ENCODE results near the gene LRRFIP2.

Gene LRRFIP2

GRCh38 chr3:37118163-37118562 is 56.2 kb downstream of the LRRFIP2 start:
- DNase-seq: no peak

GRCh38 chr3:37117548-37117947 is 56.8 kb downstream of the LRRFIP2 start:
- no peak for DNase-seq

DNA sequence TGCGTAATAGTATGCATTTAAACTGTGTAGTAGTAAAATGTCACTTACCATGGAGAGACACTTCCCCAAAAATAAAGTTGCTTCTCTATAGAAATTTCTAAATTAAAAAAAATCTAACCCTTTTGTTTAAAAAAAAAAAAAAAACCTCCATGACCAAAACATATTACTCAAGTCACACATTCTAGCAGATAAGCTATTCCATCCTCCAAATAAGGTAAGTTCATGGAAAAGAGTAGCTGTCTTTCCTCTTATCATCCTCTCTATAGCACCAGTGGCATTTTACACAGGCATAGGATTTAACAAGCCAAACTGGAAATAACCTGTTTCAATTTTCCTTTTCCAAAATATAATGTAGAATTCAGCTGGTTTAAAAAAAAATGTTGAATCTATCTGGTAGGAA is 57.4 kb downstream of the LRRFIP2 start:
- DNase-seq: no peak

DNA sequence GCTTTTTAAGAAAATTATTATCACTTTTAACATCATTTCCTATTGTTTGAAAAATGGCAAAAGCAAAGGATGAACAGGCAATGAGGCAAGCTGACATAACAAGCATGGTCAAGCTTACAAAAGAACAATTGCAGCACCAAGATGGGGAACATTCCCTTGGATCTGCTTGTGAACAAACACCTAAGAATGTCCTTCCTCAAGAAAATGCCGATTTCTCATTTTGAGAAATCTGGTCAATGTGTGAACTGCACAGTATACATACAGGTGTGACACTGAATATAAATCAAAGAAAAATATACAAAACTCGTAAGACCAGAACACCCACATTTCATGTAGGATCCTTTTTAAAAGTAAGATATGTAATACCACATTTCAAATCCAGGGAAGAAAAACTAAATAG is 58.9 kb downstream of the LRRFIP2 start:
- no peak for DNase-seq

DNA sequence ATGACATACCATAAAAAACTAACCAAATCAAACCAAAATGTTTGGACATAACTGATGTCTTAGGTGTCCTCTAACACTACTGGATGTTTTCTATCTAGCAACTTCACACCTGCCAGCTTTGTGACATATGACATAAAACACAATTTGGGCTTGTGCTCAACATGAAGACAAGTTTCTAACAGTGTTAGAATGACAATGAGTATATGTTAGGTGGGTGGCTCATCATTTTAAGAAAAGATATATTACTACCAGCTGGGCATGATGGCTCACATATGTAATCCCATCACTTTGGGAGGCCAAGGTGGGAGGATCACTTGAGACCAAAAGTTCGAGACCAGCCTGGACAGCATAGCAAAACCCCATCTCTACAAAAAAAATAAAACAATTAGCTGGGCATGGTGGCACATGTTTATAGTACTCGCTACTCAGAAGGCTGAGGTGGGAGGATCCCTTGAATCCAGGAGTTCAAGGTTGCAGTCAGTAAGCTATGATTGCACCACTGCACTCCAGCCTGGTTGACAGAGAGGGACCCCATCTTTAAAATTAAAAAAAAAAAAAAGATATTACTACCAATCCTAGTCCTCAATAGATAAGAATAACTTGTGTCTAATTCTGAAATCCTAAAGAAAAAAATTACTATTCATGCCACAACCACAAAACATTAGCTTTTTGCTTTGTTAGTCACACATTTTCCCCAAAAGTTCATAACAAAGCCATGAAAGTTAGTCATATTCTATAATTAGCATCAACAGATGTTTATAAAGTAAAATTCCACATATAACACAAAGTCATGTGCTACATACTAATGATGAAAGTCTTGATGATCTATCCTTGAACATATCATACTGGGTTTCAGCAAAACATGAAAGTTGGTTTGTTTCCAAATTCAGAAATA is 59.9 kb downstream of the LRRFIP2 start:
- no peak for DNase-seq

- no peak for DNase-seq
These were observed 61.4 kb downstream of the LRRFIP2 start for GRCh38 chr3:37112987-37113386.

DNA sequence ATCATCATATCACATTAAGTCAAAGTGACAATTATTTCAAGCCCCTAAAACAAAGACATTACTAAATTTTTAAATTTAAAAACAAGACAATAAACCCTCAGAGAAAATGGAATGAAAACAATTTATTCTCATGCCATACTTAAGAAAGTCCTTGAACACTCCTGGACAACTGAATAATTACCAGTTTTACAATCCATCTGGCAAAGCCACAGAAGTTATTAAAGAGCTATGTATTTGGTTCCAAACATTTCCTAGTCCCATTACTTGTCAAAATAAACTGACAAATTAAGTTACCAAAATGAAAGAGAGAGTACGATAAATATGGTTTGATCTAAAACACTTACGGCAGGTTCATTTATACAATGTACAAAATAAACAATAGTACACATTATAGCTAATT is 63.2 kb downstream of the LRRFIP2 start:
- no peak for DNase-seq

- no peak for DNase-seq
These were observed 66.5 kb downstream of the LRRFIP2 start for GRCh38 chr3:37107846-37108245.

GRCh38 chr3:37103103-37103808 is 71.1 kb downstream of the LRRFIP2 start:
- no peak for DNase-seq

DNA sequence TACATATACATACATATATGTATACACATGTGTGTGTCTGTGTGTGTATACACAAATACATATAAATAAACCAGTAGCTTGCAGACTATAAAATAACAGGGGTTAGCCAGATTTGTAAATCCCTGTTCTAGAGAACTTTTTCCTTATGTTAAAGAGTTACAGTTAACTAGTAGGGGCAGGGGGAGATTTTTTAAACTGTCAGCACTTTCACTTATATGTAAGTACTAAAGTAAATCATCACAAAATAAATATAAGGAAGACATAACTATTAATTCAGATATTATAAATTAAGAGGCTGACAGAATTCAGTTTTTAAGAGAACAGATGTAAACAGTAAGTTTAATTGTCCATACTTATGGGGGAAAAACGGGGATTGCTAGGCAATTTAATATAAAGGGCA is 74.0 kb downstream of the LRRFIP2 start:
- no peak for DNase-seq

- DNase-seq: no peak
These were observed 74.9 kb downstream of the LRRFIP2 start for GRCh38 chr3:37099469-37099868.

- no peak for DNase-seq
These were observed 75.5 kb downstream of the LRRFIP2 start for GRCh38 chr3:37098884-37099283.

DNA sequence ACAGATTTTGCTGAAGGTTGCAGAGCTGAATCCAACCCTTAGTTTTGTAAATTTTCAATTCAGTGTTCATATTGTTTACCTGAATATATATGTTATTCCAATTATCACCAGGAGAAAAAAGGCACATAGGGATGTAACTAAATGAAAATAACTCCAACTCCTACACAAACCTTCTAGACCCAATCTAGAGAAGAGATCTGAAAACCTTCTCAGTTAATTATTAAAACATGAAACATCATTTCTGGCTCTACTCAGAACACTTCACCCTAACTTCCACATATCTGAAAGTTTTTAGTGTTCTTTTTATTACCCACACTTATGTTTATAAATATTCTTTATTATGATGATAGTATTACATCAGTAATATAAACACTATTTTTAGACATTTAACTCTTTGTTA is 76.6 kb downstream of the LRRFIP2 start:
- no peak for DNase-seq

DNA sequence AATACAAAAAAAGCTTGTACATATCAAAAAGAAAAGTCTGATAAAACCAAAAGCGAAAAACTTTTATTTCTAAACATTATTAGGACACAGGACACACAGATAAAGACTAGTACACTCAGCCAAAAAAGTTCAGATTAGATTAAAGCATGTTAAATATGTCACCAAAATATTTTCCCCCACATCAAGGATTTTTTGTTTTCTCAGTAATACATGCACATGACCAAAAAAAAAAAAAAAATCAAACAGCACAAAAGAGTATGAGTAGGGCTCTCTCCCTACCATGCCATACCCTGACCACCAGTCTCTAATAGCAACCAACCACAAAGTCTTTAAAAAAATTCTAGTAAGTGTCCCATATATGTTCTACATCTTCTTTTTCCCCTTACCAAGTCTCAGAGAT is 77.4 kb downstream of the LRRFIP2 start:
- no peak for DNase-seq

DNA sequence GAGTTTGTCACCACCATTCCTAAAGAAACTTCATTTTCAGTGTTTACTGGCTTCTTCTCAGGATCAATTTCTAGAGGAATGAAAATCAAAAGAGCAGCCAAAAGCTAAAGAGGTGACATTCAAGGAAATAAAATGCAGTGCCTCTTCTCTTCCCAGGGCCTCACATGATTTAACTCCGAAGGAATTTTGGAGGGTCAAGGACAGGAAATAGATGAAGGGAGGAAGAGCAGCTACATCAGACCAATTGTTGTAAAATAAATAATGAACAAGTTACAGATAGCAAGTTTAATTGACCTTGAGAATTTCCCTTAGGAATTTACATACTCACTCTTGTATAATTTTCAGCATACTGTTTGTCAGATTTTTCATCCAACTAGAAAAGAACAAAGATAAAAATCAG is 78.1 kb downstream of the LRRFIP2 start:
- no peak for DNase-seq

GRCh38 chr3:37094636-37095035 is 79.7 kb downstream of the LRRFIP2 start:
- no peak for DNase-seq

GRCh38 chr3:37093481-37093880 is 80.9 kb downstream of the LRRFIP2 start:
- DNase-seq: no peak

- no peak for DNase-seq
These were observed 81.9 kb downstream of the LRRFIP2 start for GRCh38 chr3:37092484-37092883.

GRCh38 chr3:37087870-37088269 is 86.5 kb downstream of the LRRFIP2 start:
- no peak for DNase-seq

DNA sequence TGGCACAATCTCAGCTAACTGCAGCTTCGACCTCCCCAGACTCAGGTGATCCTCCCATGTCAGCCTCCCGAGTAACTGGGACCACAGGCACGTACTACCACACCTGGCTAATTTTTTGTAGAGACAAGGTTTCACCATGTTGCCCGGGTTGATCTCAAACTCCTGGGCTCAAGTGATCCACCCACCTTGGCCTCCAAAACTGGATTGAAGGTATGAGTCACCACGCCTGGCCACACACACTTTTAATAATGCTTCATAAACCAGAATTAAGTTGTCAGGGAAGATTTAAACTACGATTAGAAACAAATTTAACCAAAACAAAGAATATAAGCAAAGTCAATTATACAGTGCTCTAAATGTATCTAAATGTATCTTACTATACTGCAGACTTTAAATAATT is 87.5 kb downstream of the LRRFIP2 start:
- DNase-seq: no peak

DNA sequence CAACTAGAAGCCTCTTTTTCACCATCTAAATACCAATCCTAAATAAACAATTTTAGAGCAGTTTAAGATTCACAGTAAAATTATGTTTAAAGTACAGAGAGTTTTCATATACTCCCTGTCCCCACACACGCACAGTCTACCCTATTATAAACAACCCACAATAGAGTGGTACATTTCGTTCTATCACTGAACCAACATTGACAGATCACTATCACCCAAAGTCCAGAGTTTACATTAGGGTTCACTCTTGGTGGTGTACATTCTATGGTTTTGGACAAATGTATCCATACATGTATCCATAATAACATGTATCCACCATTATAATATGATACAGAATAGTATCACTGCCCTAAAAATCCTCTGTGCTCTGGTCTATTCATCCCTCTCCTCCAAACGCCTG is 92.1 kb downstream of the LRRFIP2 start:
- DNase-seq: no peak

DNA sequence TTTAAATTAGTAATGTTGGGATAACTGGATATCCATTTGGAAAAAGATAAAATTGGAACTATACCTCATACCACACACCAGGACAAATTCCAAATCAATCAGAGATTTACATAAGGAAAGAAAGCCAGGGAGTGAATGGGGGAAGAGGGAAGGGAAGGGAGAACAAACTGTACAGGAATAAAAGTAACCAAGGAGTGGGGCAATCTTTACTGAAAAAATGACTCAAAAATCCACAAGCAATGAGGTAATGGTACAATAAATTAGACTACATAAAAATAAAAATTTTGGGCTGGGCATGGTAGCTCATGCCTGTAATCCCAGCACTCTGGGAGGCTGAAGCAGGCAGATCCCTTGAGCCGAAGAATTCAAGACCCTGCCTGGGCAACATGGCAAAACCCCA is 98.4 kb downstream of the LRRFIP2 start:
- no peak for DNase-seq

DNA sequence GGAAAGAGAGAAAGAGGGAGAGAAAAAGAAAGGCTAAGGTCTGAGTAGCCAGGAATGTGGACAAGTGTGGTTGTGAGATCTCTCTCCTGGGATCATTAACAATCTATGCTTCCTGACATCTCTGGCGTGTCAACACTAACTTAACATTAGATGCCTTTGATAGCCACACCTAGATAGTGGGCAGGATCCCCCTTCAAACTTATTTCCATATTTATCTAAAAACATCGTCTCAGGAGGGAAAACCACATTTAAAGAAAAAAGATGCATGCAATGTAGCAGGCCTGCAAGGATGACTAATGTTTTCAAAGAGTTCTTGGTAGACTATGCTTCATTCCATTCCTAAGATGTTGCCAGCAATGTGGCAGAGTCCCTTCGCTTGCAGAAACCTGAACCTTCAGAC is 100.2 kb downstream of the LRRFIP2 start:
- DNase-seq: no peak

Data from hypothalamus (tissue), 51 donors.